ENCODE data around the gene TSHZ3. TPM values are rescaled to one million over a fixed set of nuclear protein-coding genes. Genes with fewer than 3 reads are reported as not detected.
A peak's percentile ranks its signal among the peaks of the same experiment; 100 is the strongest.

TSHZ3 gene
- total RNA-seq, 4 donors from 2014 or later, result 15.0 to 18.8 (median 18.1) TPM

- WGBS, 2 donors, result 88 to 92% methylated on average over 4 to 8 of the region's 8 CpGs
- no peak for TF ChIP-seq POLR2A (IDR thresholded peaks at IDR 0.05)
- TF ChIP-seq, protein P1, sequence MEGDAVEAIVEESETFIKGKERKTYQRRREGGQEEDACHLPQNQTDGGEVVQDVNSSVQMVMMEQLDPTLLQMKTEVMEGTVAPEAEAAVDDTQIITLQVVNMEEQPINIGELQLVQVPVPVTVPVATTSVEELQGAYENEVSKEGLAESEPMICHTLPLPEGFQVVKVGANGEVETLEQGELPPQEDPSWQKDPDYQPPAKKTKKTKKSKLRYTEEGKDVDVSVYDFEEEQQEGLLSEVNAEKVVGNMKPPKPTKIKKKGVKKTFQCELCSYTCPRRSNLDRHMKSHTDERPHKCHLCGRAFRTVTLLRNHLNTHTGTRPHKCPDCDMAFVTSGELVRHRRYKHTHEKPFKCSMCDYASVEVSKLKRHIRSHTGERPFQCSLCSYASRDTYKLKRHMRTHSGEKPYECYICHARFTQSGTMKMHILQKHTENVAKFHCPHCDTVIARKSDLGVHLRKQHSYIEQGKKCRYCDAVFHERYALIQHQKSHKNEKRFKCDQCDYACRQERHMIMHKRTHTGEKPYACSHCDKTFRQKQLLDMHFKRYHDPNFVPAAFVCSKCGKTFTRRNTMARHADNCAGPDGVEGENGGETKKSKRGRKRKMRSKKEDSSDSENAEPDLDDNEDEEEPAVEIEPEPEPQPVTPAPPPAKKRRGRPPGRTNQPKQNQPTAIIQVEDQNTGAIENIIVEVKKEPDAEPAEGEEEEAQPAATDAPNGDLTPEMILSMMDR (IDR thresholded peaks at IDR 0.05), result no peak
- H3K4me1 ChIP-seq, result peaks cover 28 to 32% of the 10 kb centered on the region in 2 donors
- H3K27ac ChIP-seq, result peak overlapping the region in 1 of 3 donors; percentile 54
- H3K36me3 ChIP-seq, result no peaks in the 10 kb centered on the region
- no peaks in the 10 kb centered on the region for H3K9me3 ChIP-seq
- H3K4me3 ChIP-seq (replicated peaks in 1 of 3), result no peak overlapping the region
- H3K27me3 ChIP-seq, result no peaks in the 10 kb centered on the region
- no peak for DNase-seq
- intact Hi-C loops (cut with DNase I), result no loop called here
These were observed 62.7 kb downstream of the TSHZ3 start for GRCh38 chr19:31286491-31286890.

DNA sequence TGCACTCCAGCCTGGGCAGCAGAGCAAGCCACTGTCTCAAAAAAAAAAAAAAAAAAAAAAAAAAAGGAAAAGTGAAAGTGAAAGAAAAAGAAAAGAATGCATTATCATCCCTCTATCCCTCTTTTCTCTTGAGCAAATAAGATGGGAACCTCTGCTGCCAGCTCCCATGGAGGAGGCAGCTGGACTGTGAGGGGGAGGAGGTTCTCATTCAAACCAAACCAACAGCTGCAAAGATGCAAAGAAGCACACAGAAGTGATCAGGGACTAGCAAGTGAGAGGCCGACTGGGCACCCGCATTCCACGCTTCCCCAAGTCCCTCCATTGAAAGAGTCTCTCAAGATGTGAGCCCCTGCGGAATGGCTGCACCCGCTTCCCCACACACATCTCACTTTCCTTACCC is 63.5 kb downstream of the TSHZ3 start:
- Histone ChIP-seq H3K4me1 (peaks cover 35 to 39% of the 10 kb centered on the region in 2 donors), H3K27ac (peak overlapping the region in 2 of 3 donors; percentile 54 to 57), H3K4me3 (replicated peaks in 1 of 3) (no peak overlapping the region), H3K9me3 (no peaks in the 10 kb centered on the region), H3K27me3 (no peaks in the 10 kb centered on the region), H3K36me3 (no peaks in the 10 kb centered on the region)
- peak in 1 of 2 donors; percentile 40 for DNase-seq
- intact Hi-C loops (cut with DNase I), result no loop called here
- TF ChIP-seq POLR2A (IDR thresholded peaks at IDR 0.05), result no peak
- TF ChIP-seq, protein P1 (IDR thresholded peaks at IDR 0.05), result no peak
- WGBS, 2 donors, result 29 to 40% methylated on average over 5 of the region's 5 CpGs

- H3K4me3 ChIP-seq (replicated peaks in 1 of 3), result no peak overlapping the region
- no peaks in the 10 kb centered on the region for H3K27me3 ChIP-seq
- no peaks in the 10 kb centered on the region for H3K36me3 ChIP-seq
- no peak for DNase-seq
- peak overlapping the region in 1 of 3 donors; percentile 8 for H3K27ac ChIP-seq
- TF ChIP-seq, protein P1 (IDR thresholded peaks at IDR 0.05), result no peak
- no peak for TF ChIP-seq POLR2A (IDR thresholded peaks at IDR 0.05)
- 93 to 94% methylated on average over 7 of the region's 7 CpGs for WGBS, 2 donors
- intact Hi-C loops (cut with DNase I), result no loop called here
- peaks cover 39 to 46% of the 10 kb centered on the region in 2 donors for H3K4me1 ChIP-seq
- no peaks in the 10 kb centered on the region for H3K9me3 ChIP-seq
These were observed 64.6 kb downstream of the TSHZ3 start for GRCh38 chr19:31284621-31285020.

DNA sequence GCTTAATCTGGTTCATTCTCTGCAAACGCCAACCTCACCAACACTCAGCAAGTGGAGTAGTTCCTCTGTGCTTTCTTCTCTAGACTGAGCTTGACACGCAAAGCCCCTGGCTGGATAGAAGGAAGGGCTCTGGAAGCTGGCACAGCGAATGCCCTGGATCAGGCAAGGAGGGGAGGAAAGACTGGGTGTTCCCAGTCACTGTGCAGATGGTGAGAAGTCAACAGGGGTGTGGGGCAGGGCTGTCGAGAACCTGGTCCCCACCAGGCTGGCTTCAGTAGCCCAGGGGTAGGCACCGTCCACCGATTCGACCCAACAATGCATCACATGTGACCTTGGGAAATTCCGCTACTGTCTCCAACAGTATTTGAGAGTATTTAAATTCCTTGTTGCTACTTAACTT is 65.5 kb downstream of the TSHZ3 start:
- no peak overlapping the region for H3K4me3 ChIP-seq (replicated peaks in 1 of 3)
- no peak for DNase-seq
- TF ChIP-seq POLR2A (IDR thresholded peaks at IDR 0.05), result no peak
- TF ChIP-seq, protein P1 (IDR thresholded peaks at IDR 0.05), result no peak
- H3K4me1 ChIP-seq, result peaks cover 39 to 46% of the 10 kb centered on the region in 2 donors
- intact Hi-C loops (cut with DNase I), result no loop called here
- no peaks in the 10 kb centered on the region for H3K27me3 ChIP-seq
- no peak overlapping the region for H3K27ac ChIP-seq
- H3K36me3 ChIP-seq, result peaks cover 1 to 5% of the 10 kb centered on the region in 2 donors
- no peaks in the 10 kb centered on the region for H3K9me3 ChIP-seq
- 85 to 92% methylated on average over 8 of the region's 8 CpGs for WGBS, 2 donors

- 82 to 96% methylated on average over 3 to 4 of the region's 4 CpGs for WGBS, 2 donors
- no peak overlapping the region for H3K27ac ChIP-seq
- H3K36me3 ChIP-seq, result peaks cover 13 to 14% of the 10 kb centered on the region in 2 donors
- H3K4me3 ChIP-seq (replicated peaks in 1 of 3), result no peak overlapping the region
- intact Hi-C loops (cut with DNase I), result no loop called here
- TF ChIP-seq POLR2A (IDR thresholded peaks at IDR 0.05), result no peak
- TF ChIP-seq, protein P1 (IDR thresholded peaks at IDR 0.05), result no peak
- H3K4me1 ChIP-seq, result peaks cover 29 to 41% of the 10 kb centered on the region in 2 donors
- DNase-seq, result no peak
- no peaks in the 10 kb centered on the region for H3K9me3 ChIP-seq
- no peaks in the 10 kb centered on the region for H3K27me3 ChIP-seq
These were observed 66.9 kb downstream of the TSHZ3 start for GRCh38 chr19:31282346-31282745.
